A673 (cell line): ENCODE data around the gene ST3GAL4. TPM values are rescaled to one million over a fixed set of nuclear protein-coding genes. Genes with fewer than 3 reads are reported as not detected.

Experiments
- BruUV-seq: library from RNA; stranded (reverse); fragments of 400-500 nt; replicated peaks from 2 replicates; lab custom pipeline; 2021; lab: Mats Ljungman, UMichigan
- CTCF ChIA-PET: fragments of 300-600 bp; sonication (Branson Sonifier 250); formaldehyde crosslinking; loops from one replicate; lab custom pipeline; 2022; ENCODE audit warnings: antibody characterized with exemption; lab: Charles Lee
- POLR2A ChIA-PET: fragments of 300-600 bp; sonication (Branson Sonifier 250); formaldehyde crosslinking; loops from one replicate; lab custom pipeline; 2022; ENCODE audit warnings: antibody characterized with exemption; ENCODE audit not compliant: low non-redundant PET; lab: Charles Lee
- DNase-seq: peaks from one replicate; pipeline ENCODE4 v3.0.0-alpha.2; 2015; ENCODE audit warnings: low spot score
- H3K27ac ChIP-seq: fragments of 200-600 bp; sonication (generic); 2 replicates; pipeline ENCODE4 v1.5.1; 2016; ENCODE audit warnings: mixed run types, low read depth, mild to moderate bottlenecking, mixed read lengths, antibody characterized with exemption, low read length; ENCODE audit not compliant: poor library complexity, severe bottlenecking
- H3K27me3 ChIP-seq: fragments of 200-600 bp; sonication (generic); replicated peaks from 2 replicates; pipeline ENCODE4 v1.6.1; 2017; ENCODE audit warnings: mixed run types, low read depth, mild to moderate bottlenecking, mixed read lengths, antibody characterized with exemption, low read length; ENCODE audit not compliant: insufficient read depth, poor library complexity
- H3K36me3 ChIP-seq: fragments of 200-600 bp; sonication (generic); 2 replicates; pipeline ENCODE4 v1.6.1; 2016; ENCODE audit warnings: mixed run types, mild to moderate bottlenecking, mixed read lengths, antibody characterized with exemption, low read length; ENCODE audit not compliant: insufficient read depth, poor library complexity, severe bottlenecking
- H3K4me1 ChIP-seq: fragments of 200-600 bp; sonication (generic); 2 replicates; pipeline ENCODE4 v1.6.1; 2017; ENCODE audit warnings: mixed run types, mild to moderate bottlenecking, mixed read lengths, antibody characterized with exemption, low read length; ENCODE audit not compliant: insufficient read depth, poor library complexity, severe bottlenecking
- H3K4me3 ChIP-seq: fragments of 200-600 bp; sonication (generic); 2 replicates; pipeline ENCODE4 v1.5.1; 2016; ENCODE audit warnings: low read depth, mixed run types, mild to moderate bottlenecking, mixed read lengths, low read length; ENCODE audit not compliant: poor library complexity, severe bottlenecking
- H3K9me3 ChIP-seq: fragments of 200-600 bp; sonication (generic); 2 replicates; pipeline ENCODE4 v1.6.1; 2016; ENCODE audit warnings: mixed run types, low read depth, mild to moderate bottlenecking, mixed read lengths, antibody characterized with exemption, low read length; ENCODE audit not compliant: poor library complexity, severe bottlenecking
- EZH2 ChIP-seq: fragments of 200-600 bp; sonication (generic); IDR thresholded peaks from 2 replicates; pipeline ENCODE4 v1.6.1; 2017; ENCODE audit warnings: borderline replicate concordance, low read depth, mild to moderate bottlenecking, mixed read lengths, antibody characterized with exemption, low read length; ENCODE audit not compliant: poor library complexity, severe bottlenecking
- intact Hi-C: fragments of 100-400 bp; cut with micrococcal nuclease; formaldehyde crosslinking; loops from one replicate; pipeline ENCODE4 v1.10.0; 2022; ENCODE audit not compliant: unreplicated experiment
- total RNA-seq: library from RNA; stranded (reverse); gene quantifications from 2 replicates; pipeline ENCODE4 v1.2.3, GENCODE V29; 2021
- TF ChIP-seq, protein P1 (sequence below): fragments of 300-800, 200-600 bp; sonication (generic); conservative IDR thresholded peaks from 2 replicates; pipeline ENCODE4 v1.5.1; 2017; ENCODE audit warnings: low read depth, mild to moderate bottlenecking, antibody characterized with exemption, low read length, moderate library complexity, mixed read lengths

Gene ST3GAL4
- total RNA-seq, 1 experiment from 2014 or later: 29.9 TPM

DNA sequence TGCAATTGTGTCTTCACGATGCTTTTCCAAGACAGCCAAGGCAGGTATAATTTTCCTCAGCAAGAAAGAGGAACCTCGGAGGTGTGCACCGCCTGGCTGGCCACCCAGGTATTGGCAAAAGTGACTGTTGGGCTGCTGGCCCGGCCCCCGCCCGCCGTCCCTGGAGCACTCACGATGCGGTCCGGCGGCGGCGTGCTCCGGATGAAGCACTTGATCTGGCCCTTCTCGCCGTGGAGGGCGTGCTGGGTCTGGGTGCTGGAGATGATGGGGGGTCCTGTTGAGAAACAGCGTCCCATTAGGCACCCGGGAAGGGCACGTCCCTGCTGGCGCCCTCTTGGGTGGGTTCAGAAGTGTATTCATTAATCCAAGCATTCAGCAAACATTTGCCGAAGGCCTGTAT is 84.8 kb downstream of the ST3GAL4 start:
- POLR2A ChIA-PET: no interaction called here
- Histone ChIP-seq H3K9me3 (no peaks in the 10 kb centered on the region), H3K27me3 (no peaks in the 10 kb centered on the region), H3K36me3 (no peaks in the 10 kb centered on the region), H3K4me3 (no peak overlapping the region), H3K4me1 (no peaks in the 10 kb centered on the region), H3K27ac (no peak overlapping the region)
- intact Hi-C loops: loop anchor here (1.0 to 10.0 kb wide), 7 partner anchors 131 to 1053 kb away; no protein-coding TSS in a partner anchor
- CTCF ChIA-PET: interaction anchor here (0.5 to 5.2 kb wide), 6 partner anchors 38 to 1053 kb away, joined by 4 to 45 read pairs (median 5); no protein-coding TSS in a partner anchor
- no peak for DNase-seq
- no TSS peak for BruUV-seq
- no peak for TF ChIP-seq EZH2
- TF ChIP-seq, protein P1, sequence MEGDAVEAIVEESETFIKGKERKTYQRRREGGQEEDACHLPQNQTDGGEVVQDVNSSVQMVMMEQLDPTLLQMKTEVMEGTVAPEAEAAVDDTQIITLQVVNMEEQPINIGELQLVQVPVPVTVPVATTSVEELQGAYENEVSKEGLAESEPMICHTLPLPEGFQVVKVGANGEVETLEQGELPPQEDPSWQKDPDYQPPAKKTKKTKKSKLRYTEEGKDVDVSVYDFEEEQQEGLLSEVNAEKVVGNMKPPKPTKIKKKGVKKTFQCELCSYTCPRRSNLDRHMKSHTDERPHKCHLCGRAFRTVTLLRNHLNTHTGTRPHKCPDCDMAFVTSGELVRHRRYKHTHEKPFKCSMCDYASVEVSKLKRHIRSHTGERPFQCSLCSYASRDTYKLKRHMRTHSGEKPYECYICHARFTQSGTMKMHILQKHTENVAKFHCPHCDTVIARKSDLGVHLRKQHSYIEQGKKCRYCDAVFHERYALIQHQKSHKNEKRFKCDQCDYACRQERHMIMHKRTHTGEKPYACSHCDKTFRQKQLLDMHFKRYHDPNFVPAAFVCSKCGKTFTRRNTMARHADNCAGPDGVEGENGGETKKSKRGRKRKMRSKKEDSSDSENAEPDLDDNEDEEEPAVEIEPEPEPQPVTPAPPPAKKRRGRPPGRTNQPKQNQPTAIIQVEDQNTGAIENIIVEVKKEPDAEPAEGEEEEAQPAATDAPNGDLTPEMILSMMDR: no peak

DNA sequence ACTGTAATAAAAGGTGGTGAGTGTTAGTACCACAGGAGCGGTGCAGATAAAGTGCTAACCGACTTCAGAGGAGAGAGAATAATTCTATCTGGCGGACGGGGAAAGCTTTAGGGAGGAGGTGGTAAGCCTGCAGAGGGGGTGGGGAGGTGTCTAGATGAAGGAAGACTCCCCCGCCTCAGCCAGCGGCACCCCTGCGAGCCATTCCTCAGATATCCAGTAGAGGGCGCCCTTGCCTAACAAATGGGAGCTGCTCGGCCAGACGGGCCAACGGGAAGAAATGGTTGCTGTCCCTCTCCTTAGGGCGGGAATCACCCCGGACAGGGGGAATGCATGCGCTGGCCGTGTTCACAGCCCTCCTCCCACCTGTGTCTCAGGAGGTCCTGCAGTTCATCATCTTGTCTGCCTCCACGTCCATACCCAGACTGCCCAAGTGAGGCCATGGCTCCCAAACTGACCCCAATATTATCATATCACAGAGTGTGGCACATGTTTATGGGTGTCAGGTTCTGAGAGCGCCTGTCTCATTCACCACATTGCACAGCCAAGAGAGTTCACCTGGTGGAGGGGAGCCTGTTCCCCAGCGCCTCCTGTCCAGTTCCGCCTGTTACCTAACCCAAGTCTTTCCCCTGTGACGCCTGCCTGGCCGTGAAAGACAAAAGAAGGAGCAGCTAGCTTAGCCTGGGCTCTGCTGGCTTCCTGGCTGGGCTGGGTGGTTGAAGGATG is 85.5 kb downstream of the ST3GAL4 start:
- BruUV-seq: no TSS peak
- no peaks in the 10 kb centered on the region for H3K36me3 ChIP-seq
- ChIA-PET CTCF (interaction anchor here (0.5 to 5.2 kb wide), 11 partner anchors 38 to 1053 kb away, joined by 3 to 45 read pairs (median 4); no protein-coding TSS in a partner anchor), POLR2A (interaction anchor here (0.6 kb wide), 1 partner anchor 910 kb away, joined by 3 read pairs; no protein-coding TSS in a partner anchor)
- H3K4me1 ChIP-seq: no peaks in the 10 kb centered on the region
- TF ChIP-seq, protein P1: peak; percentile 98
- no peak for TF ChIP-seq EZH2
- no peaks in the 10 kb centered on the region for H3K27me3 ChIP-seq
- intact Hi-C loops: loop anchor here (1.0 to 10.0 kb wide), 8 partner anchors 39 to 1052 kb away; no protein-coding TSS in a partner anchor
- no peak overlapping the region for H3K27ac ChIP-seq
- H3K4me3 ChIP-seq: no peak overlapping the region
- no peaks in the 10 kb centered on the region for H3K9me3 ChIP-seq
- DNase-seq: peak; percentile 93

DNA sequence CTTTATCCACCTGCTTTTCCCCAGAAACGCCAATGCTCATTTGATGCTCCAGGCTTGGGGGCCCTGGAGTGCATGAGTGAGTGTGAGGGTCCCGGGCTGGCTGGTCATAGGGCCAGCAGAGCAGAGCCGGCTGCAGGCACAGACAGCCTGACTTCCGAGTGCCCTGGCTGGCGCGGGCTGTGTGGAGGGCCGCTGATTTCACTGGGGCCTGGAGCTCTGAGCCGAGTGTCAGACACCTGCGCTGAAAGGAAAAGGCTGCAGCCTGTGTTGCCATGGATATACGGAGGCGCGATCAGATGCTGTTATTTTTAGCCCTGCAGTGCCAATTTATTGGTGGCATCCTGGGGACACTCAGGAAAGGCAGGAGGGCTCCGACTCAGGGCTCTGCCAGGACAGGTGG is 87.6 kb downstream of the ST3GAL4 start:
- DNase-seq: no peak

More for the DNA sequence above, 87.6 kb downstream of the ST3GAL4 start:
- H3K9me3 ChIP-seq: no peaks in the 10 kb centered on the region
- H3K4me1 ChIP-seq: no peaks in the 10 kb centered on the region
- no peak for TF ChIP-seq EZH2
- TF ChIP-seq, protein P1: no peak
- no peaks in the 10 kb centered on the region for H3K27me3 ChIP-seq
- H3K4me3 ChIP-seq: no peak overlapping the region
- CTCF ChIA-PET: interaction anchor here (0.7 to 5.2 kb wide), 2 partner anchors 38 to 164 kb away, joined by 3 to 45 read pairs; no protein-coding TSS in a partner anchor
- POLR2A ChIA-PET: no interaction called here
- no TSS peak for BruUV-seq
- intact Hi-C loops: loop anchor here (5.0 to 10.0 kb wide), 3 partner anchors 129 to 252 kb away; no protein-coding TSS in a partner anchor
- no peak overlapping the region for H3K27ac ChIP-seq
- H3K36me3 ChIP-seq: no peaks in the 10 kb centered on the region
